Parietal lobe (tissue), 1 donor: ENCODE data around the gene ENPP5. TPM values are rescaled to one million over a fixed set of nuclear protein-coding genes. Genes with fewer than 3 reads are reported as not detected.

Source experiments
- total RNA-seq: library from RNA; depleted of rRNA; stranded (reverse); fragments of >200 nt; gene quantifications from one replicate; pipeline ENCODE4 v1.2.3, GENCODE V29; 2014

The ENPP5 gene
- 5.0 TPM for total RNA-seq

GRCh38 chr6:46170357-46171289 is at the start of gene ENPP5:
Gene ENPP5, minus strand, starts transcription at chr6:46170980. Its CDS starts 2,718 bp downstream, at chr6:46168262.

GRCh38 chr6:46129629-46130511 is 40.9 kb downstream of the ENPP5 start, which contains the start of gene ENPP4:
Gene ENPP4, plus strand, starts transcription at chr6:46129989. Its CDS starts 9,595 bp downstream, at chr6:46139584.

Other genes with a start within 250 kb of the ENPP5 start
- gene CLIC5, start 155.1 kb downstream of the ENPP5 start, total RNA-seq: 1.9 TPM
- gene ENPP4, start 41.0 kb downstream of the ENPP5 start, total RNA-seq: 19.7 TPM